ENCODE measurements around the gene H6PD.

The H6PD gene

GRCh38 chr1:9275567-9276034, 41.0 kb downstream of the H6PD start:
- in situ Hi-C loops (cut with MboI; ENCODE audit: low sequenced_read_pairs) = no loop called here

DNA sequence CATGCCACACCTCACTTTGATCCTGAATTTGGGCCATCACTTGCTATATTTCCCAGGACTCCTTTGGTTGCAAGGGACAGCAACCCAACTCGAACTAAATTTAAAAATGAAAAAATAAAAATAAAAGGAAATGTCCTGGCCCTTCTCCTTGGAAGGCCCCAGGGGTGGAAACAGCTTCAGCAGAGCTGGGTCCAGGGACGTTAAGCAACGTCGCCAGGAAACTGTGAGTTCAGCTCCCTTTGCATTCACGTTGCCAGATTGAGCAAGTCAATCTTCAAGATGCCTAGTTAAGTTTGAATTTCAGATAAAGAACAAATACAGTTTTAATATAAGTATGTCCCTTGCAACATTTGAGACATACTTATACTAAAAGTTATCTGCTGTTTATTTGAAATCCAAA, 43.5 kb downstream of the H6PD start:
- in situ Hi-C loops (cut with MboI; ENCODE audit: low sequenced_read_pairs) = no loop called here

DNA sequence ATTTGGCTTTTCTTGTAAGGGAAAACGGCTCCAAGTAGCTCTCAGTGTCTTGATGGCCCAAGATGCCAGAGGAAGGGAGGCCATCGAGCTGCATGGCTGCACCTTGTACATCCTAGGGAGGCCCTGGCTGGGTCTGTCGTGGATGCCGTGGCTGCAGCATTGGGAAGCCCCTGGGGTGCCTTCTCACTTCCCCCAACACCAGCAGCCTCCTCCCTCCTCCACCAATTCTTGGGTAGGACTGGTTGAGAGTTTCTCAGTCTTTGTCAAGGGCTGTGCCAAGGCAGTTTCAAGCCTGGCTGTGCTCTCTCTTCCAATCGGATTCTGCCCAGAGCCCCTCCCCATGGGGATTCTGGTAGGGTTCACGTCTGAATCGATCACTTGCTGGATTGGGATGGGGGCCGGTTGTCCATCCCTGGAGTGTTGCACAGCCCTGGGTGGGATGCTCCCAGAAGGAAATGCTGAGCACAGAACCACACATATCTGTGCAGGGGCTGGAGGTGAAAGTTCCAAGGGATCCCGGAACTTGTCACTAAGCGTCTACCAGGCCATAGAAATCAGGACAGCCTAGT, 44.1 kb downstream of the H6PD start:
- in situ Hi-C loops (cut with MboI; ENCODE audit: low sequenced_read_pairs) = no loop called here

DNA sequence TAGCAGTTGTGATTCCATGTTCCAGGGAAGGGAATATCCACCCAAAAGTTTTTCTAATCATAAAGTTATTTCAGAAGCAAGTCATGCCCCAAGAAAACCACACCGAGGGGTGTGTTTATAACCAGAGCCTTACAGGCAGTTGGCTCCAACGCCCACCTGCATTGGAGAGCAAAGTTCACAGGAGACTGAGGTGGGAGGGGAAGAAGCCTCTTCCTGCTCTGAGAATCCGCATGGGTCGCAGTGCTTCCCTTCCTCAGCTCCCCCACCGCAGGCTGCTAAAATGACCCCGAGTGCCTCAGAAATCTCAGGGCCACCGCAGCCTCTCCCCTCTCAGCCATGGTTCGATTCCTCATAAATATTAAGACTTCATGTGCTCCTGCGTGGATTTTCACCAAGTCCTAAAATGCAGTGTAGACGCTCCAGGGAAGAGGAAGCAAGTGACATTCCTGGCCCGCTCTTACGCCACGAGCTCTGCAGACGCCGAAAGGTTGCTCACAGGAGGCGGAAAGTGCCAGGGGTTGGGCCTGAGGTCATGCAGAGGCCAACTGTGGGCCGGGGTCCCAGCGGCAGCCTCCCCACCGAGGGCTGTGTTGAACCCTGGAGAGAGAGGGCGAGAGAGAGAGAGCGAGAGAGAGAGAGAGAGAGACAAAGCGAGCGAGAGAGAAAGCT, 44.7 kb downstream of the H6PD start:
- in situ Hi-C loops (cut with MboI; ENCODE audit: low sequenced_read_pairs) = no loop called here

- in situ Hi-C loops (cut with MboI; ENCODE audit: low sequenced_read_pairs) = loop anchor here (10.0 kb wide), 1 partner anchor 175 kb away; no protein-coding TSS in a partner anchor
These were observed 45.7 kb downstream of the H6PD start for GRCh38 chr1:9280015-9280860.

- in situ Hi-C loops (cut with MboI; ENCODE audit: low sequenced_read_pairs) = loop anchor here (10.0 kb wide), 1 partner anchor 174 kb away; no protein-coding TSS in a partner anchor
These were observed 46.7 kb downstream of the H6PD start for GRCh38 chr1:9281071-9281827.

GRCh38 chr1:9281908-9282695, 47.5 kb downstream of the H6PD start:
- in situ Hi-C loops (cut with MboI; ENCODE audit: low sequenced_read_pairs) = loop anchor here (10.0 kb wide), 1 partner anchor 173 kb away; no protein-coding TSS in a partner anchor

- in situ Hi-C loops (cut with MboI; ENCODE audit: low sequenced_read_pairs) = loop anchor here (10.0 kb wide), 1 partner anchor 172 kb away; no protein-coding TSS in a partner anchor
These were observed 48.1 kb downstream of the H6PD start for GRCh38 chr1:9282696-9282955.

GRCh38 chr1:9284061-9284460, 49.5 kb downstream of the H6PD start:
- in situ Hi-C loops (cut with MboI; ENCODE audit: low sequenced_read_pairs) = loop anchor here (10.0 kb wide), 1 partner anchor 171 kb away; no protein-coding TSS in a partner anchor

GRCh38 chr1:9286556-9286955, 52.0 kb downstream of the H6PD start:
- in situ Hi-C loops (cut with MboI; ENCODE audit: low sequenced_read_pairs) = loop anchor here (10.0 kb wide), 1 partner anchor 168 kb away; no protein-coding TSS in a partner anchor

- in situ Hi-C loops (cut with MboI; ENCODE audit: low sequenced_read_pairs) = loop anchor here (10.0 kb wide), 1 partner anchor 166 kb away; no protein-coding TSS in a partner anchor
These were observed 54.5 kb downstream of the H6PD start for GRCh38 chr1:9289090-9289534.

DNA sequence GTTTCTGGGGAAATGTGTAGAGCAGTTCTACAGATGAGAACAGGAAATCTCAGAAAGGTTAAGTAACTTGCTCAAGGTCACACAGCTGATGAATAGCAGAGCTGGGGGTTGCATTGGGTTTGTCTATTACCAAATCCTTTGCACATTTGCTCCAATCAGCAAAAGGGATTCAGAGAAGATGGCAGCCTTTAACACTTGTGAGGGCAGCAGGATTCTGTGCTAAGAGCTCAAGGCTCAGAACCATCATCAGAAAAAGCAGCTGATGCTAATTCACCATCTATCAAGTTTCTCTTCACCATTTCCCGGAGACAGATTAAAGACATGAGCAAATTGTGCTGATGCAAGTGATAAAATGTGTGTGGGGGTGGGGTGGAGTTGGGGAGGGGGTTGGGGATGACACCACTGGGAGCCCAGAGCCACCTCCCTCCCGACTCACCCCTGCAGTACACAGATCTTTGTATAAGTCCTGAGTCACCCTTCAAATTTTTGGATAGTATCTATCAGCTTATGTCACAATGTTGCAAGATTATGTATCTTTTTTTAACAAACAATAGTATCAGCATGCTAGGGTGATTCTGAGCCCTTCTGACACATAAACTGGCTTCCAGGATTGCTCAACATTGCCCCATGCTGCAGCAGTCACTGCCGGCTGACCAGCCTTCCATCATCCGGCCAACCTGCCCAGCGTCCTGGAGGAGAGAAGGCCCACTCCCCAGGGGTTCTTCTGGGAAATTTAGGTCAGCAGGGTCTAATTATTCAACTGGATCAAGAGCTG, 55.3 kb downstream of the H6PD start:
- in situ Hi-C loops (cut with MboI; ENCODE audit: low sequenced_read_pairs) = loop anchor here (10.0 kb wide), 1 partner anchor 165 kb away; no protein-coding TSS in a partner anchor

DNA sequence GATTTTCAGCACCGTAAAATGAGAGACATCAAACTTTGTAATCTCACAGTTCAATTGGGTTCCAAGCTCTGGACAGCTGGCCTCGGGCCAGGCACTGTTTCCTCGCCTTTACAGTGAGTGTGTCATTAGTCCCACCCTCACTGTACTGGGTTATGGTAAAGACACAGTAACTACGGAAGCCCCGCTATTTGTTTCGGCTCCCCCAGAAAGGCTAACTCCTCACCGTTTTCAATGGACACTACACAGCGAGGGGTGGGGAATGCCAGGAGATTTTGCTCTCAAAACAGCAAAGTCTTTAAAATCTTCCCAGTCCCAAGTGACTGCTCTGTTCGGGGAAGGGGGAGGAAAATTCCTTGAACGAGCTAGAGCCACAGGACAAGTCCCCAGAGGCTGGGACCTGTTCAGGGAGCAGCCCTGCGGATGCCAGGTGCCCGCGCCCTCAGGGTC, 57.4 kb downstream of the H6PD start:
- in situ Hi-C loops (cut with MboI; ENCODE audit: low sequenced_read_pairs) = no loop called here

- in situ Hi-C loops (cut with MboI; ENCODE audit: low sequenced_read_pairs) = no loop called here
These were observed 58.0 kb downstream of the H6PD start, which contains the start of gene SPSB1 for GRCh38 chr1:9292361-9293240. Gene SPSB1, plus strand, starts transcription at chr1:9292894. Its CDS starts 62,998 bp downstream, at chr1:9355892.

GRCh38 chr1:9293241-9293532, 58.6 kb downstream of the H6PD start:
- in situ Hi-C loops (cut with MboI; ENCODE audit: low sequenced_read_pairs) = no loop called here

- in situ Hi-C loops (cut with MboI; ENCODE audit: low sequenced_read_pairs) = no loop called here
These were observed 59.2 kb downstream of the H6PD start for GRCh38 chr1:9293533-9294404.

GRCh38 chr1:9294405-9294773, 59.8 kb downstream of the H6PD start:
- in situ Hi-C loops (cut with MboI; ENCODE audit: low sequenced_read_pairs) = no loop called here
